Astrocyte (in vitro differentiated cells and primary cell): Measurements from ENCODE around the gene TPX2. TPM values are rescaled to one million over a fixed set of nuclear protein-coding genes. Genes with fewer than 3 reads are reported as not detected.

ENCODE experiments used
- DNase-seq: peaks from one replicate; pipeline ENCODE4 v3.0.0-alpha.2; 2010; ENCODE audit warnings: low read depth
- FAIRE-seq: peaks from 2 replicates; lab custom pipeline; 2011; peaks lifted over from hg19 to GRCh38; lab: Jason Lieb, UNC
- H2AFZ ChIP-seq: 2 replicates; pipeline ENCODE4 v1.6.0; 2012; ENCODE audit warnings: low read depth, low read length, inconsistent platforms
- H3K27ac ChIP-seq: 2 replicates; pipeline ENCODE4 v1.5.1; 2011; ENCODE audit warnings: low read depth, low read length, inconsistent platforms
- H3K27me3 ChIP-seq: 2 replicates; pipeline ENCODE4 v1.6.0; 2011; ENCODE audit warnings: low read length, inconsistent platforms; ENCODE audit not compliant: insufficient read depth
- H3K36me3 ChIP-seq: 2 replicates; pipeline ENCODE4 v1.5.1; 2011; ENCODE audit warnings: low read length, inconsistent platforms; ENCODE audit not compliant: insufficient read depth
- H3K4me1 ChIP-seq: 2 replicates; pipeline ENCODE4 v1.5.1; 2011; ENCODE audit warnings: low read length, inconsistent platforms; ENCODE audit not compliant: insufficient read depth
- H3K4me2 ChIP-seq: 2 replicates; pipeline ENCODE4 v1.6.0; 2012; ENCODE audit warnings: low read length, inconsistent platforms
- H3K4me3 ChIP-seq: 2 replicates; pipeline ENCODE4 v1.5.1; 2011; ENCODE audit warnings: low read depth, mild to moderate bottlenecking, low read length, inconsistent platforms; ENCODE audit not compliant: insufficient read depth
- H3K79me2 ChIP-seq: 2 replicates; pipeline ENCODE4 v1.6.0; 2012; ENCODE audit warnings: mild to moderate bottlenecking, low read length, inconsistent platforms; ENCODE audit not compliant: insufficient read depth
- H3K9ac ChIP-seq: 2 replicates; pipeline ENCODE4 v1.6.0; 2012; ENCODE audit warnings: mild to moderate bottlenecking, low read length, inconsistent platforms
- H3K9me3 ChIP-seq: 2 replicates; pipeline ENCODE4 v1.5.1; 2012; ENCODE audit warnings: low read depth, mild to moderate bottlenecking, low read length, inconsistent platforms; ENCODE audit not compliant: insufficient read depth
- H4K20me1 ChIP-seq: 2 replicates; pipeline ENCODE4 v1.6.0; 2012; ENCODE audit warnings: low read length, inconsistent platforms; ENCODE audit not compliant: insufficient read depth
- H3K27ac Mint-ChIP-seq: one replicate; pipeline ENCODE4 v1.8.0; 2021; ENCODE audit warnings: mild to moderate bottlenecking, mixed read lengths; ENCODE audit not compliant: unreplicated experiment
- H3K27me3 Mint-ChIP-seq: one replicate; pipeline ENCODE4 v1.8.0; 2021; ENCODE audit warnings: low read depth, mixed read lengths; ENCODE audit not compliant: unreplicated experiment
- H3K36me3 Mint-ChIP-seq: one replicate; pipeline ENCODE4 v1.8.0; 2021; ENCODE audit warnings: low read depth, mixed read lengths; ENCODE audit not compliant: unreplicated experiment
- H3K4me1 Mint-ChIP-seq: one replicate; pipeline ENCODE4 v1.8.0; 2021; ENCODE audit warnings: low read depth, mixed read lengths; ENCODE audit not compliant: unreplicated experiment
- H3K4me3 Mint-ChIP-seq: one replicate; pipeline ENCODE4 v1.8.0; 2021; ENCODE audit warnings: mild to moderate bottlenecking, moderate library complexity, mixed read lengths; ENCODE audit not compliant: unreplicated experiment
- H3K9me3 Mint-ChIP-seq: one replicate; pipeline ENCODE4 v1.8.0; 2021; ENCODE audit warnings: mild to moderate bottlenecking, mixed read lengths; ENCODE audit not compliant: unreplicated experiment
- CTCF ChIP-seq: IDR thresholded peaks from 2 replicates; pipeline ENCODE4 v1.5.1; 2011; ENCODE audit warnings: low read depth, mild to moderate bottlenecking, inconsistent platforms, low read length, moderate library complexity; ENCODE audit not compliant: insufficient read depth
- EZH2 ChIP-seq: IDR thresholded peaks from 2 replicates; pipeline ENCODE4 v1.6.1; 2012; ENCODE audit warnings: mild to moderate bottlenecking, low read length, inconsistent platforms; ENCODE audit not compliant: insufficient read depth
- total RNA-seq: library from RNA; stranded (reverse); gene quantifications from 2 replicates; pipeline ENCODE4 v1.2.1, GENCODE V29; 2021

TPX2 gene
- total RNA-seq, 1 donor from 2014 or later = 41.6 TPM

GRCh38 chr20:31831771-31832306, 92.7 kb downstream of the TPX2 start:
- DNase-seq (no peak), FAIRE-seq (no peak)
- Histone ChIP-seq H4K20me1 (no peaks in the 10 kb centered on the region), H3K9me3 (no peaks in the 10 kb centered on the region), H2AFZ (no peak overlapping the region), H3K36me3 (no peaks in the 10 kb centered on the region), H3K4me1 (peaks cover 17% of the 10 kb centered on the region), H3K4me3 (no peak overlapping the region), H3K79me2 (no peaks in the 10 kb centered on the region), H3K9ac (no peak overlapping the region), H3K27me3 (no peaks in the 10 kb centered on the region), H3K4me2 (no peak overlapping the region), H3K27ac (no peak overlapping the region)
- Mint-ChIP-seq H3K9me3 (no peaks in the 10 kb centered on the region), H3K27ac (no peak overlapping the region), H3K36me3 (peaks cover 16% of the 10 kb centered on the region), H3K27me3 (peaks cover 40% of the 10 kb centered on the region), H3K4me3 (no peak overlapping the region), H3K4me1 (peaks cover 24% of the 10 kb centered on the region)
- no peak for TF ChIP-seq EZH2
- no peak for TF ChIP-seq CTCF

DNA sequence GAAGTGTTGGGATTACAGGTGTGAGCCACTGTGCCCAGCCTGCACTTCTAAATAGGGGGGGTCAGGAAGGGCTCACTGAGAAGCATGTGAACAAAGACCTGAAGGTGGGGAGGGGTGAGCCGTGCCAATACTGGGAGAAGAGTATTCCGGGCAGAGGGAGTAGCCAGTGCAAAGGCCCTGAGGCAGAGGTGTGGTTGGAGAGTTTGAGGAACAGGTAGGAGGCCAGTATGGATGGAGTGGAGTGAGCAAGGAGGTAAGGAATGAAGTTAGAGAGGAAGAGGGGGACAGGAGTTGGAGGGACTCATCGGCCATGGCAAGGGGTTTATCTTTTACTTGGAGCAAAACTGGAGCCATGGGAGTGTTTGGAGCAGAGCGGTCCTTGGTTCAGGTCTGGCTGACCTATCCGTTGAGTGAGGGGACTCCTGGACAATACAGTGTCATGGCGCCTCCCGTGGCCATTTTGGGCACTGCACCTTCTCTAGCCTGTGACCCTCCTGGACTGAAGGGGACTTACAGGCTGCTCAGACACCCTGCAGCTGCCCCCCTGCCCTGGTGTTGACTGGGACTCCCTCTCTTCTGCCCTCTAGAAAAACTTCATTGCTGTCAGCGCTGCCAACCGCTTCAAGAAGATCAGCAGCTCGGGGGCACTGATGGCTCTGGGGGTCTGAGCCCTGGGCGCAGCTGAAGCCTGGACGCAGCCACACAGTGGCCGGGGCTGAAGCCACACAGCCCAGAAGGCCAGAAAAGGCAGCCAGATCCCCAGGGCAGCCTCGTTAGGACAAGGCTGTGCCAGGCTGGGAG, 94.2 kb downstream of the TPX2 start:
- no peaks in the 10 kb centered on the region for H3K36me3 ChIP-seq
- no peak overlapping the region for H3K9ac ChIP-seq
- Mint-ChIP-seq H3K27me3 (peaks cover 36% of the 10 kb centered on the region), H3K4me3 (no peak overlapping the region), H3K4me1 (peaks cover 24% of the 10 kb centered on the region), H3K27ac (peak overlapping the region; percentile 71), H3K9me3 (no peaks in the 10 kb centered on the region), H3K36me3 (peaks cover 16% of the 10 kb centered on the region)
- DNase-seq (no peak), FAIRE-seq (no peak)
- H3K79me2 ChIP-seq = no peaks in the 10 kb centered on the region
- no peak for TF ChIP-seq EZH2
- peak; percentile 75 for TF ChIP-seq CTCF
- no peaks in the 10 kb centered on the region for H3K9me3 ChIP-seq
- H3K4me1 ChIP-seq = peaks cover 32% of the 10 kb centered on the region
- no peaks in the 10 kb centered on the region for H4K20me1 ChIP-seq
- no peak overlapping the region for H2AFZ ChIP-seq
- no peak overlapping the region for H3K4me3 ChIP-seq
- H3K4me2 ChIP-seq = no peak overlapping the region
- H3K27me3 ChIP-seq = no peaks in the 10 kb centered on the region
- no peak overlapping the region for H3K27ac ChIP-seq
